ENCODE measurements around the gene ESYT2. TPM values are rescaled to one million over a fixed set of nuclear protein-coding genes. Genes with fewer than 3 reads are reported as not detected.
A peak's percentile ranks its signal among the peaks of the same experiment; 100 is the strongest.

The ESYT2 gene
- total RNA-seq, 1 experiment from 2014 or later = 68.2 TPM

GRCh38 chr7:158829021-158829341 is 328 bp downstream of the ESYT2 start:
- peaks cover 51% of the 10 kb centered on the region for H3K79me2 ChIP-seq (ENCODE audit: insufficient read depth, low read length)
- POLR2A ChIA-PET = no interaction called here
- DNase-seq (ENCODE audit: low read depth, low spot score) (no peak), ATAC-seq (peak; percentile 64)
- TF ChIP-seq ELF1 (IDR thresholded peaks at IDR 0.05; ENCODE audit: borderline replicate concordance, low read depth) (no peak), ZFX (IDR thresholded peaks at IDR 0.05) (peak; percentile 64; the same call in 1 of the 2 replicates), ATF3 (IDR thresholded peaks at IDR 0.05) (no peak), RAD21 (IDR thresholded peaks at IDR 0.05; ENCODE audit: low read depth) (peak; percentile 35), JUND (IDR thresholded peaks at IDR 0.05) (no peak)
- H3K36me3 ChIP-seq (ENCODE audit: control insufficient read depth in 1 of 2, insufficient read depth in 2 of 2, low read length in 2 of 2) = 0 out of 4 replicates have a peak, but pooled peaks cover 0 to 3% of the 10 kb centered on the region in 2 experiments
- peak overlapping the region; percentile 92 for H3K4me2 ChIP-seq (ENCODE audit: low read length)
- H3K27me3 ChIP-seq (ENCODE audit: insufficient read depth, low read length) = no peaks in the 10 kb centered on the region
- H3K4me3 ChIP-seq (replicated peaks in 1 of 2; ENCODE audit: low read depth in 1 of 2, low read length in 2 of 2) = peak overlapping the region; percentile 71 to 85
- H2AFZ ChIP-seq (ENCODE audit: low read depth, low read length, poor library complexity, severe bottlenecking) = no peak overlapping the region
- H3K9ac ChIP-seq (ENCODE audit: low read length) = peak overlapping the region; percentile 90
- BruUV-seq (replicated peaks) = no TSS peak
- H3K9me2 ChIP-seq (ENCODE audit: insufficient read depth) = no peaks in the 10 kb centered on the region
- intact Hi-C loops (cut with micrococcal nuclease) = loop anchor here (10.0 kb wide), 1 partner anchor 124 kb away; the partner anchor contains the start of gene NCAPG2
- no peaks in the 10 kb centered on the region for H3K9me3 ChIP-seq (ENCODE audit: control insufficient read depth in 1 of 2, insufficient read depth in 1 of 2, low read depth in 1 of 2, low read length in 2 of 2)
- RAD21 ChIA-PET (ENCODE audit: low non-redundant PET in 1 of 2, low total read pairs in 2 of 2, uncharacterized antibody in 2 of 2, unreplicated experiment in 2 of 2) = no interaction called here
- H4K20me1 ChIP-seq (ENCODE audit: insufficient read depth) = peaks cover 8% of the 10 kb centered on the region; the same call in 1 of the 2 replicates
- H3K27ac ChIP-seq (ENCODE audit: low read depth, low read length) = peak overlapping the region; percentile 96
- CTCF ChIA-PET = no interaction called here
- H3K4me1 ChIP-seq (ENCODE audit: control insufficient read depth in 1 of 2, insufficient read depth in 2 of 2, low read length in 2 of 2) = peaks cover 9 to 32% of the 10 kb centered on the region in 2 experiments

- H3K4me2 ChIP-seq (ENCODE audit: low read length) = peak overlapping the region; percentile 92
- CTCF ChIA-PET = no interaction called here
- H3K9ac ChIP-seq (ENCODE audit: low read length) = peak overlapping the region; percentile 90
- H3K79me2 ChIP-seq (ENCODE audit: insufficient read depth, low read length) = peaks cover 57% of the 10 kb centered on the region
- peaks cover 8% of the 10 kb centered on the region; the same call in 1 of the 2 replicates for H4K20me1 ChIP-seq (ENCODE audit: insufficient read depth)
- BruUV-seq (replicated peaks) = no TSS peak
- peaks cover 13 to 38% of the 10 kb centered on the region in 2 experiments for H3K4me1 ChIP-seq (ENCODE audit: control insufficient read depth in 1 of 2, insufficient read depth in 2 of 2, low read length in 2 of 2)
- peak overlapping the region; percentile 71 to 85 for H3K4me3 ChIP-seq (replicated peaks in 1 of 2; ENCODE audit: low read depth in 1 of 2, low read length in 2 of 2)
- peak; percentile 7 for ATAC-seq
- H3K9me2 ChIP-seq (ENCODE audit: insufficient read depth) = no peaks in the 10 kb centered on the region
- DNase-seq (ENCODE audit: low read depth, low spot score) = no peak
- no peak overlapping the region for H2AFZ ChIP-seq (ENCODE audit: low read depth, low read length, poor library complexity, severe bottlenecking)
- 0 out of 4 replicates have a peak, but pooled peaks cover 0 to 3% of the 10 kb centered on the region in 2 experiments for H3K36me3 ChIP-seq (ENCODE audit: control insufficient read depth in 1 of 2, insufficient read depth in 2 of 2, low read length in 2 of 2)
- TF ChIP-seq POLR2AphosphoS5 (IDR thresholded peaks at IDR 0.05; ENCODE audit: low read depth, low read length) (0 out of 2 replicates have a peak, but pooled peaks have one; percentile 20), SRF (IDR thresholded peaks at IDR 0.05; ENCODE audit: low read depth) (no peak), EZH2 (IDR thresholded peaks at IDR 0.05) (no peak), YY1 (IDR thresholded peaks at IDR 0.05; ENCODE audit: extremely low read depth, insufficient replicate concordance, low read depth, low read length) (no peak)
- RAD21 ChIA-PET (ENCODE audit: low non-redundant PET in 1 of 2, low total read pairs in 2 of 2, uncharacterized antibody in 2 of 2, unreplicated experiment in 2 of 2) = no interaction called here
- H3K9me3 ChIP-seq (ENCODE audit: control insufficient read depth in 1 of 2, insufficient read depth in 1 of 2, low read depth in 1 of 2, low read length in 2 of 2) = no peaks in the 10 kb centered on the region
- POLR2A ChIA-PET = no interaction called here
- no peaks in the 10 kb centered on the region for H3K27me3 ChIP-seq (ENCODE audit: insufficient read depth, low read length)
- intact Hi-C loops (cut with micrococcal nuclease) = loop anchor here (10.0 kb wide), 1 partner anchor 124 kb away; the partner anchor contains the start of gene NCAPG2
- peak overlapping the region; percentile 96 for H3K27ac ChIP-seq (ENCODE audit: low read depth, low read length)
Measured at GRCh38 chr7:158828133-158829020, 932 bp downstream of the ESYT2 start.

Data from HCT116 (cell line).